OCI-LY1 (cell line): ENCODE data around the gene TDRD15.

Source experiments
- H2AFZ ChIP-seq: fragments of 200-600 bp; sonication (generic), shearing (Covaris generic); 2 replicates; pipeline ENCODE4 v1.6.0; 2014; ENCODE audit warnings: antibody characterized with exemption, mild to moderate bottlenecking, low read length
- H3F3A ChIP-seq: fragments of 200-600 bp; sonication (generic), shearing (Covaris generic); 2 replicates; pipeline ENCODE4 v1.6.0; 2014; ENCODE audit warnings: mild to moderate bottlenecking, antibody characterized with exemption, low read length, moderate library complexity; ENCODE audit not compliant: insufficient read depth
- H3K27ac ChIP-seq: fragments of 200-600 bp; sonication (generic); 2 replicates; pipeline ENCODE4 v1.5.1; 2014; ENCODE audit warnings: low read length, mixed run types, mild to moderate bottlenecking, low read depth; ENCODE audit not compliant: poor library complexity, severe bottlenecking
- H3K27me3 ChIP-seq: fragments of 200-600 bp; sonication (generic); 2 replicates; pipeline ENCODE4 v1.6.0; 2014; ENCODE audit warnings: antibody characterized with exemption, mild to moderate bottlenecking, low read length, moderate library complexity; ENCODE audit not compliant: insufficient read depth
- H3K36me3 ChIP-seq: fragments of 200-600 bp; sonication (generic); 2 replicates; pipeline ENCODE4 v1.6.1; 2014; ENCODE audit warnings: mild to moderate bottlenecking, antibody characterized with exemption, low read length, moderate library complexity, mixed read lengths; ENCODE audit not compliant: insufficient read depth
- H3K4me1 ChIP-seq: fragments of 200-600 bp; sonication (generic); 2 replicates; pipeline ENCODE4 v1.5.1; 2014; ENCODE audit warnings: mild to moderate bottlenecking, low read length, moderate library complexity; ENCODE audit not compliant: insufficient read depth, severe bottlenecking
- H3K4me2 ChIP-seq: fragments of 200-600 bp; sonication (generic), shearing (Covaris generic); 2 replicates; pipeline ENCODE4 v1.6.1; 2014; ENCODE audit warnings: low read length
- H3K4me3 ChIP-seq: fragments of 200-600 bp; sonication (generic); 2 replicates; pipeline ENCODE4 v1.5.1; 2014; ENCODE audit warnings: low read length, low read depth, mild to moderate bottlenecking, mixed read lengths; ENCODE audit not compliant: poor library complexity, severe bottlenecking
- H3K79me2 ChIP-seq: fragments of 200-600 bp; shearing (Covaris generic); 2 replicates; pipeline ENCODE4 v1.6.1; 2016; ENCODE audit warnings: mixed run types, low read length, mixed read lengths; ENCODE audit not compliant: insufficient read depth
- H3K9ac ChIP-seq: fragments of 200-600 bp; sonication (generic), shearing (Covaris generic); 2 replicates; pipeline ENCODE4 v1.6.1; 2014; ENCODE audit warnings: mild to moderate bottlenecking, low read length, mixed read lengths
- H3K9me2 ChIP-seq: fragments of 200-600 bp; sonication (generic), shearing (Covaris generic); 2 replicates; pipeline ENCODE4 v1.6.1; 2014; ENCODE audit warnings: low read depth, mild to moderate bottlenecking, low read length, mixed read lengths
- H3K9me3 ChIP-seq: fragments of 200-600 bp; shearing (Covaris generic); 2 replicates; pipeline ENCODE4 v1.6.1; 2014; ENCODE audit warnings: low read length, mixed read lengths
- H4K20me1 ChIP-seq: fragments of 200-600 bp; sonication (generic), shearing (Covaris generic); 2 replicates; pipeline ENCODE4 v1.6.0; 2016; ENCODE audit warnings: mild to moderate bottlenecking, low read length; ENCODE audit not compliant: insufficient read depth
- CTCF ChIP-seq: fragments of 200-600 bp; sonication (generic), shearing (Covaris generic); IDR thresholded peaks from 2 replicates; pipeline ENCODE4 v1.5.1; 2017; ENCODE audit warnings: mild to moderate bottlenecking, antibody characterized with exemption, low read length, moderate library complexity, mixed read lengths
- EZH2 ChIP-seq: fragments of 200-600 bp; sonication (generic), shearing (Covaris generic); IDR thresholded peaks from 2 replicates; pipeline ENCODE4 v1.8.0; 2017; ENCODE audit warnings: borderline replicate concordance, mixed run types, mild to moderate bottlenecking, antibody characterized with exemption, low read length, moderate library complexity, mixed read lengths

TDRD15 gene

GRCh38 chr2:21183726-21184125, 60.0 kb downstream of the TDRD15 start:
- Histone ChIP-seq H3K27me3 (no peaks in the 10 kb centered on the region), H3K4me2 (no peak overlapping the region), H3F3A (no peaks in the 10 kb centered on the region), H2AFZ (no peak overlapping the region), H4K20me1 (no peaks in the 10 kb centered on the region), H3K4me3 (no peak overlapping the region), H3K27ac (no peak overlapping the region), H3K9me2 (no peaks in the 10 kb centered on the region), H3K9ac (no peak overlapping the region), H3K4me1 (no peaks in the 10 kb centered on the region), H3K9me3 (no peaks in the 10 kb centered on the region), H3K36me3 (no peaks in the 10 kb centered on the region), H3K79me2 (no peaks in the 10 kb centered on the region)
- TF ChIP-seq EZH2, result no peak
- no peak for TF ChIP-seq CTCF

GRCh38 chr2:21191535-21191934, 67.8 kb downstream of the TDRD15 start:
- H3K79me2 ChIP-seq, result no peaks in the 10 kb centered on the region
- no peaks in the 10 kb centered on the region for H3K9me2 ChIP-seq
- H4K20me1 ChIP-seq, result no peaks in the 10 kb centered on the region
- no peaks in the 10 kb centered on the region for H3K36me3 ChIP-seq
- no peak overlapping the region for H2AFZ ChIP-seq
- H3K9me3 ChIP-seq, result no peaks in the 10 kb centered on the region
- H3K4me2 ChIP-seq, result no peak overlapping the region
- H3K4me1 ChIP-seq, result no peaks in the 10 kb centered on the region
- no peak overlapping the region for H3K9ac ChIP-seq
- no peak overlapping the region for H3K4me3 ChIP-seq
- no peak overlapping the region for H3K27ac ChIP-seq
- no peak for TF ChIP-seq EZH2
- no peak for TF ChIP-seq CTCF
- H3F3A ChIP-seq, result no peaks in the 10 kb centered on the region
- no peaks in the 10 kb centered on the region for H3K27me3 ChIP-seq
